ENCODE results near the gene MUC6. TPM values are rescaled to one million over a fixed set of nuclear protein-coding genes. Genes with fewer than 3 reads are reported as not detected.

Gene MUC6
- polyA plus RNA-seq, 1 of the 3 experiments (the other 2 are of a cell fraction): not detected

DNA sequence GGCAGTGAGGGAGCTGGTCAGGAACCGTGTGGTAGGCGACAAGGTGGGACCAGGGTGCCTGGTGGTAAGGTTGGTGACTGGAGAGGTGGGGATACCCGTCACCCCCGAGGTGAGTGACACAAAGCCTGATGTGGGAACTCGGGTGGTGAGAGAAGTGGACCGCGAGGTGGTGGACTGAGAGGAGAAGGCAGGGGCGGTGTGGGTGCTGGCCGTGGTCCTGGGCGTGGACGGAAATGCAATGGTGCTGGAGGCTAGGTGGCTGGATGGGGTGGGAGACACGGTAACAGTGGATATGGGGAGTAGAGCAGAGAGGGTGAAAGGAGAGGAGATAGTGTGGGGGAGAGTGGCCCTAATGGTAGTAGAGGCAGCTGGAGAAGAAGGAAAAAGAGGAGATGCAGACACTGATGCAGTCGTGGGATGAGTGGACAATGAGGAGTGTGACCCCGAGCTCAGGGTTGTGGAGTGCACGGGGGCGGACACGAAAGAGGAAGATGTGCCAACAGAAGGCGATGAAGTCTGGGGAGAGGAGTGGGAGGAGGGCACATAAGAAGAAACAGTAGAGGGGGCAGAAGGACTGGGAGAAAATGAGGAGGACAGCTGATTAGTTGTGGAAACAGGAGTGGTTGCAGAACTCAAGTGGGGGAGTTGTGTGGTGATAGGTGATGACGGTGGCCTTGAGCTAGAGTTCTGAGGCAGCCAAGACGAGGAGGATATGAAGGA, 20.5 kb downstream of the MUC6 start:
- Histone ChIP-seq H2AFZ (ENCODE audit: low read depth) (no peak overlapping the region), H3K4me2 (no peak overlapping the region), H3K36me3 (replicated peaks in 1 of 2; ENCODE audit: control insufficient read depth in 1 of 2, insufficient read depth in 2 of 2, low read length in 1 of 2) (peaks cover 0 to 9% of the 10 kb centered on the region in 2 experiments), H3K4me3 (ENCODE audit: low read depth in 2 of 2, low read length in 1 of 2) (no peak overlapping the region), H3F3A (replicated peaks; ENCODE audit: insufficient read depth) (no peaks in the 10 kb centered on the region), H3K79me2 (ENCODE audit: insufficient read depth) (no peaks in the 10 kb centered on the region), H3K9me3 (no peaks in the 10 kb centered on the region), H3K27me3 (ENCODE audit: insufficient read depth) (no peaks in the 10 kb centered on the region), H3K9ac (no peak overlapping the region), H4K20me1 (ENCODE audit: insufficient read depth) (no peaks in the 10 kb centered on the region), H3K9me2 (no peaks in the 10 kb centered on the region), H3K4me1 (ENCODE audit: control insufficient read depth in 1 of 2, insufficient read depth in 2 of 2, low read depth in 1 of 2, low read length in 1 of 2) (no peaks in the 10 kb centered on the region), H3K27ac (ENCODE audit: low read depth in 2 of 2, low read length in 1 of 2) (no peak overlapping the region)
- 96% methylated on average over 20 of the region's 20 CpGs for WGBS (ENCODE audit: low lambda C conversion rate)
- CTCF ChIA-PET: interaction anchor here (0.6 to 1.2 kb wide), 3 partner anchors 35 to 372 kb away, joined by 3 to 4 read pairs (median 3); no protein-coding TSS in a partner anchor
- no peak for DNase-seq
- no peak for TF ChIP-seq USF2 (IDR thresholded peaks at IDR 0.05; ENCODE audit: borderline replicate concordance, low read depth, low read length)
- TF ChIP-seq, protein P1, sequence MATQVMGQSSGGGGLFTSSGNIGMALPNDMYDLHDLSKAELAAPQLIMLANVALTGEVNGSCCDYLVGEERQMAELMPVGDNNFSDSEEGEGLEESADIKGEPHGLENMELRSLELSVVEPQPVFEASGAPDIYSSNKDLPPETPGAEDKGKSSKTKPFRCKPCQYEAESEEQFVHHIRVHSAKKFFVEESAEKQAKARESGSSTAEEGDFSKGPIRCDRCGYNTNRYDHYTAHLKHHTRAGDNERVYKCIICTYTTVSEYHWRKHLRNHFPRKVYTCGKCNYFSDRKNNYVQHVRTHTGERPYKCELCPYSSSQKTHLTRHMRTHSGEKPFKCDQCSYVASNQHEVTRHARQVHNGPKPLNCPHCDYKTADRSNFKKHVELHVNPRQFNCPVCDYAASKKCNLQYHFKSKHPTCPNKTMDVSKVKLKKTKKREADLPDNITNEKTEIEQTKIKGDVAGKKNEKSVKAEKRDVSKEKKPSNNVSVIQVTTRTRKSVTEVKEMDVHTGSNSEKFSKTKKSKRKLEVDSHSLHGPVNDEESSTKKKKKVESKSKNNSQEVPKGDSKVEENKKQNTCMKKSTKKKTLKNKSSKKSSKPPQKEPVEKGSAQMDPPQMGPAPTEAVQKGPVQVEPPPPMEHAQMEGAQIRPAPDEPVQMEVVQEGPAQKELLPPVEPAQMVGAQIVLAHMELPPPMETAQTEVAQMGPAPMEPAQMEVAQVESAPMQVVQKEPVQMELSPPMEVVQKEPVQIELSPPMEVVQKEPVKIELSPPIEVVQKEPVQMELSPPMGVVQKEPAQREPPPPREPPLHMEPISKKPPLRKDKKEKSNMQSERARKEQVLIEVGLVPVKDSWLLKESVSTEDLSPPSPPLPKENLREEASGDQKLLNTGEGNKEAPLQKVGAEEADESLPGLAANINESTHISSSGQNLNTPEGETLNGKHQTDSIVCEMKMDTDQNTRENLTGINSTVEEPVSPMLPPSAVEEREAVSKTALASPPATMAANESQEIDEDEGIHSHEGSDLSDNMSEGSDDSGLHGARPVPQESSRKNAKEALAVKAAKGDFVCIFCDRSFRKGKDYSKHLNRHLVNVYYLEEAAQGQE (IDR thresholded peaks at IDR 0.05; ENCODE audit: low read depth, low read length): 0 out of 2 replicates have a peak, but pooled peaks have one; percentile 35
- POLR2A ChIA-PET: no interaction called here

- TF ChIP-seq SMC3 (IDR thresholded peaks at IDR 0.05; ENCODE audit: low read depth, low read length) (no peak), TCF12 (IDR thresholded peaks at IDR 0.05) (no peak), MAX (IDR thresholded peaks at IDR 0.05; ENCODE audit: low read depth) (no peak), RFX5 (IDR thresholded peaks at IDR 0.05; ENCODE audit: low read length) (no peak), RCOR1 (IDR thresholded peaks at IDR 0.05; ENCODE audit: low read length) (no peak), CHD2 (IDR thresholded peaks at IDR 0.05; ENCODE audit: low read length, partially characterized antibody) (no peak), FOXM1 (IDR thresholded peaks at IDR 0.05; ENCODE audit: low read depth) (no peak), NFIC (IDR thresholded peaks at IDR 0.05; ENCODE audit: borderline replicate concordance) (no peak)
- TF ChIP-seq, protein P2, sequence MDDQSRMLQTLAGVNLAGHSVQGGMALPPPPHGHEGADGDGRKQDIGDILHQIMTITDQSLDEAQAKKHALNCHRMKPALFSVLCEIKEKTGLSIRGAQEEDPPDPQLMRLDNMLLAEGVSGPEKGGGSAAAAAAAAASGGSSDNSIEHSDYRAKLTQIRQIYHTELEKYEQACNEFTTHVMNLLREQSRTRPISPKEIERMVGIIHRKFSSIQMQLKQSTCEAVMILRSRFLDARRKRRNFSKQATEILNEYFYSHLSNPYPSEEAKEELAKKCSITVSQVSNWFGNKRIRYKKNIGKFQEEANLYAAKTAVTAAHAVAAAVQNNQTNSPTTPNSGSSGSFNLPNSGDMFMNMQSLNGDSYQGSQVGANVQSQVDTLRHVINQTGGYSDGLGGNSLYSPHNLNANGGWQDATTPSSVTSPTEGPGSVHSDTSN (IDR thresholded peaks at IDR 0.05): no peak
- no peaks in the 10 kb centered on the region for H3K9me3 ChIP-seq
- no peaks in the 10 kb centered on the region for H3K79me2 ChIP-seq (ENCODE audit: insufficient read depth)
- 90% methylated on average over 4 of the region's 7 CpGs for WGBS (ENCODE audit: low lambda C conversion rate)
- ChIA-PET CTCF (no interaction called here), POLR2A (no interaction called here)
- H3K27me3 ChIP-seq (ENCODE audit: insufficient read depth): no peaks in the 10 kb centered on the region
- no peak overlapping the region for H3K4me2 ChIP-seq
- H3K9me2 ChIP-seq: no peaks in the 10 kb centered on the region
- H4K20me1 ChIP-seq (ENCODE audit: insufficient read depth): no peaks in the 10 kb centered on the region
- no peaks in the 10 kb centered on the region for H3F3A ChIP-seq (replicated peaks; ENCODE audit: insufficient read depth)
- H3K27ac ChIP-seq (ENCODE audit: low read depth in 2 of 2, low read length in 1 of 2): no peak overlapping the region
- no peak overlapping the region for H2AFZ ChIP-seq (ENCODE audit: low read depth)
- H3K36me3 ChIP-seq (replicated peaks in 1 of 2; ENCODE audit: control insufficient read depth in 1 of 2, insufficient read depth in 2 of 2, low read length in 1 of 2): peaks cover under 1 to 17% of the 10 kb centered on the region in 2 experiments
- DNase-seq: no peak
- H3K4me1 ChIP-seq (ENCODE audit: control insufficient read depth in 1 of 2, insufficient read depth in 2 of 2, low read depth in 1 of 2, low read length in 1 of 2): no peaks in the 10 kb centered on the region
- H3K4me3 ChIP-seq (ENCODE audit: low read depth in 2 of 2, low read length in 1 of 2): no peak overlapping the region
- H3K9ac ChIP-seq: no peak overlapping the region
These were observed 21.5 kb downstream of the MUC6 start for GRCh38 chr11:1015064-1015463.

All from SK-N-SH (cell line).